GM21717 (cell line): ENCODE results near the gene TBC1D14.
"Not testable (repeated sequence)": the region's sequence is repeated elsewhere in the genome, so short reads cannot be mapped to it uniquely, and the experiment has no call there.

ENCODE experiments used
- ATAC-seq: cut with Tn5 transposase; IDR thresholded peaks from one replicate; pipeline ENCODE4 v1.9.1; 2021; ENCODE audit warnings: mild to moderate bottlenecking, moderate library complexity; ENCODE audit not compliant: unreplicated experiment

Gene TBC1D14

DNA sequence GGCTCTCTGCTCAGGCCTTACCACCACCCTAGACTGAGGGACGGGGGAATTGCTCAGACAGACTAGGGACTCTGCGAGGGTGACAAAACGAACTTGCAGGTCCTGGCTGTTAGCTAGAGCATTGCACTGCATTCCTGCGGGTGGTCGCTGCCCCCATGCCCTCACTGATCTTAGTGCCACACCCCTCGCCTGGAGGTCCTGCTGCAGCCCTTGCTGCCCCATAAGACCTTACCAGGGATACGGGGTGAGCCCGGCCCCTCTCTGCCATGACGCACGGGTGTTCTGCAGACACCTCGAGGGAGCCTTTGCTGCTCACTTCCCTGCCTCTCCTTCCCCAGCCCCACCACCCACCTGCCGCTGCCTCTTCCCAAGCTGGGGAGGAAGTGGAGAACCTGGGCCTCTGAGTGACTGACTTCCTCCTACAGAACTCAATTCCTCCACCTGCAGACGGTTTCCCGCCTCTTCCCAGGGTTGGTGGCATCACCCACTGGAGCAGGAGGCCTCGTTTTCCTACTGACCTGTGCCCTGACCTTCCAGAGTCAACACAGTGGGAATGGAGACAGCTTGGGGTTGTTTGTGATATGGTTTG, 19.8 kb upstream of the TBC1D14 start:
- no peak for ATAC-seq

DNA sequence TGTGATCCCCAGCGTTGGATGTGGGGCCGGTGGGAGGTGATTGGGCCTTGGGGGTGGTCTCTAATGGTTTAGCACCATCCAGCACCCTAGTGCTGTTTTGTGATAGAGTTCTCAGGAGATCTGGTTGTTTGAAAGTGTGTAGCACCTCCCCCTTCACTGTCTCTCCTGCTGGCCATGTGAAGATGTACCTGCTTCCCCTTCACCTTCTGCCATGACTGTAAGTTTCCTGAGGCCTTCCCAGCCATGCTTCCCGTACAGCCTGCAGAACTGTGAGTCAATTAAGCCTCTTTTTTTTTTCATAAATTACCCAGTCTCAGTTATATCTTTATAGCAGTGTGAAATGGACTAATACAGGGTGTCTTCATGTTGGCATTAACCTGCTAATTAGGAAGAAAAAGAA, 19.3 kb upstream of the TBC1D14 start:
- no peak for ATAC-seq

DNA sequence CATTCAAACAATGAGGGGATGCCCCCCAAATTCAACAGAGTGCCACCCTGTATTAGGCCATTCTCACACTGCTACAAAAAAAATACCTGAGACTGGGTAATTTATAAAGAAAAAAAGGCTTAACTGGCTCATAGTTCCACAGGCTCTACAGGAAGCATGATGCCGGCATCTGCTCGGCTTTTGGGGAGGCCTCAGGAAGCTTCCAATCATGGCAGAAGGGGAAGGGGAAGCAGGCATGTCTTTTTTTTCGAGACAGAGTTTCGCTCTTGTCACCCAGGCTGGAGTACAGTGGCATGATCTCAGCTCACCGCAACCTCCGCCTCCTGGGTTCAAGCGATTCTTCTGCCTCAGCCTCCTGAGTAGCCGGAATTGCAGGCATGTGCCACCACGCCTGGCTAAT, 18.7 kb upstream of the TBC1D14 start:
- ATAC-seq, result not testable (repeated sequence)

DNA sequence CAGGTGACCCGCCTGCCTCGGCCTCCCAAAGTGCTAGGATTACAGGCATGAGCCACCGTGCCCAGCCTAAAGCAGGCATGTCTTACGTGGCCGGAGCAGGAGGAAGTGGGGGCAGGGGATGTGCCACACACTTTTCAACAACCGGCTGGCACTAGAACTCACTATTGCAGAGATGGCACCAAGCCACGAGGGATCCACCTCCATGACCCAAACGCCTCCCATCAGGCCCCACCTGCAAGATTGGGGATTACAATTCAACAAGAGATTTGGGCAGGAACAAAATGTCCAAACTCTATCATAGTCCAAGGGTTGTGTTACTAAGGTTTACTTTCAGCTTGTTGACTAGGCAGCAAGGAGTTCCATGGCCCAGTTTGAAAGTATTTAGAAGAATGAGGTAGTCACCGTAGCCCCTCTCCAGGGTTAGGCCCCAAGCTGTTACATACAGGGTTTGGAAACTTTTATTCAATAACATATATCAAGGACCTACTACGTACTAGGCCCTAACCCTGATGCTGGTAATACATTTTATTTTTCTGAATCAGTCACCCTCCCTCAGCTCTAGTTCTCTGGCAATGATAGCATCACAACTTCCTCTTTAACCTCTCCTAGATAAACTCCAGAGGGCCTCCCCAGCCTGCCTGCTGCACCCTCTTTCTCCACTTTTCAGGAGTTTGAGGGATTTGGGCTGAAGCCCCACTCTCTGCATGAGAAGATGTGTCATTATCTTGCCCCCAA, 18.0 kb upstream of the TBC1D14 start:
- no peak for ATAC-seq

DNA sequence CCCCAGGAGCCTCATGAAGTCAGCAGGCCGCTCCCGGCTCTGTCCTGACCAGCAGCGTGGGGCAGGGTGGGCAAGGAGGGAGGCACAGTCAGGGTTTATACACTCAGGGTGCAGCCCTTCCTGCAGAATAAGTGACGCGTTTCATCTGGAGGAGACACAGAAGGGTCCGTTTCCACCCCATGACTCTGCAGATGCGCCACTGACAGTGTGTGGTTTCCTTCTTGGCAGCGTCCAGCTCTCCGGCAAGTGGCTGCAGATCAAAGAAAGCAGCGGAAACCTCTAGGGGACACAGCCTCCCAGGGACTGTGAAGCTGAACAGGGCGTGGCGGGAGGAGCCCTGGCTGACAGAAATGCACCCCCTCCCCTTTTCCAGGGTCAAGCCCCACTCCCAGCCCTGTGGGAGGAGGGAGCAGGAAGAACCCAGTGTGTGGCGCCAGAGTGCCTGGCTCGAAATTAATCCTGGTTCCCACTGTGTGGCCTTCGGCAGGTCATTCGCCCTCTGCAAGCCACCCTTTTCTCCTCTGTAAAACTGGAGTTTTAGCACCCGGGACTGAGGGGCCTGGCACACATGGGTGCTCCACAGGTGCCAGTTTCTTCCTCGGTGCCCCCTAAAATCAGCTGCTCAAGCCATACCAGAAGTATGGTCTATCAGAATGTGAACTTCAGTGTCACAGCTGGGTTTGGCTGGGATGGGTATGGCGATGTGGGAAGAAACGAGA, 17.3 kb upstream of the TBC1D14 start:
- no peak for ATAC-seq

DNA sequence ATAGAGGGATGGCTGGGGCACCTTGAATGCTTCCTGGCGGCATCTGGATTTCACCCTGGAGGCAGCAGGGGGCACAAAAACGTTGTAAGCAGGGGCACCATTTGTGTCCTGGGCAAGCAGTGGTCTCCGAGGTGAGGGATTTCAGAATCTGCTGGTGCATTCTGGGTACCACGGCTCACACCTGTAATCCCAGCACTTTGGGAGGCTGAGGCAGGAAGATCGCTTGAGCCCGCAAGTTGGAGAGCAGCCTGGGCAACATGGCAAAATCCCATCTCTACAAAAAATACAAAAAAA, 16.8 kb upstream of the TBC1D14 start:
- ATAC-seq, result no peak

DNA sequence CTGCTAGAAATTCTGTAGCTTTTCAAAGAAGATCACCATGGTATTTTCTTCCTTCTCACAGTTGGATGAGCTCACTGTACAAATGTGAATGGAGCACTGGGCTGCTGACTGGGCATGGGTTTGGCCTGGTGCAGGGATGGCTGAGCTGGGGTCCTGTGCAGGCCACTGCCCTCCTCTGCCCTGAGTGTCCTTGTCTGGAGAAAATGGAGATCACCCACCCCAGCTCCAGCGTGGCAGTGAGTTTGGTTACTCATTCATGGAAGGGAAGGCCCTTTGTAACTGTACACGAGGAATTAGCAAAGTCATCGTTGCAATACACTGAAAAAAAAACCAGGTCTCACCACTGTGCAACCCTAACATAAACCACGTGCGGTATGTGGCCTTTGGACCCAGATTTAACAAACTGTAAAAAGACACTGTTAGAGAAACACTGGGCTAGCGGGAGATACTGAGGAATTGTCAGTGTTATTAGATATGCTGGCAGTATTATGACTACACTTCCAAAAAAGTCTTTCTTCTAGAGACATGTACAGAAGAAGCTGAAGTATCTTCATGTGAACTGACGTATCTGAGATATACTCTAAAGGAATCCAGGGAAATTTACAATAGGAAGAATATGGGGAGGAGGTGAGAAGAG, 16.1 kb upstream of the TBC1D14 start:
- ATAC-seq, result no peak

DNA sequence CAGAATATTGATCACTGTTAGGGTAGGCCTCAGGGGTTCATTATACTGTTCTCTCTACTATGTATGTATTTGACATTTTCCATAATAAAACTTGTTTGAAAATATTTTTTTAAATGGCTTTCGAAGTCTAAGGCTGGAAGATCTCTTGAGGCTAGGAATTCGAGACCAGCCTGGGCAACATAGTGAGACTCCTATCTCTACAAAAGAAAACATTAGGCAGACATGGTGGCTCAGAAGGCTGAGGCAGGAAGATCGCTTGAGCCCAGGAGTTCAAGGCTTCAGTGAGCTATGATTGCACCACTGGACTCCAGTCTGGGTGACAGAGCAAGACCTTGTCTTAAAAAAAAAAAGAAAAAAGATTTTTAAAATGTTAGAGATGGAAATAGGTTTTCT, 15.5 kb upstream of the TBC1D14 start:
- no peak for ATAC-seq

DNA sequence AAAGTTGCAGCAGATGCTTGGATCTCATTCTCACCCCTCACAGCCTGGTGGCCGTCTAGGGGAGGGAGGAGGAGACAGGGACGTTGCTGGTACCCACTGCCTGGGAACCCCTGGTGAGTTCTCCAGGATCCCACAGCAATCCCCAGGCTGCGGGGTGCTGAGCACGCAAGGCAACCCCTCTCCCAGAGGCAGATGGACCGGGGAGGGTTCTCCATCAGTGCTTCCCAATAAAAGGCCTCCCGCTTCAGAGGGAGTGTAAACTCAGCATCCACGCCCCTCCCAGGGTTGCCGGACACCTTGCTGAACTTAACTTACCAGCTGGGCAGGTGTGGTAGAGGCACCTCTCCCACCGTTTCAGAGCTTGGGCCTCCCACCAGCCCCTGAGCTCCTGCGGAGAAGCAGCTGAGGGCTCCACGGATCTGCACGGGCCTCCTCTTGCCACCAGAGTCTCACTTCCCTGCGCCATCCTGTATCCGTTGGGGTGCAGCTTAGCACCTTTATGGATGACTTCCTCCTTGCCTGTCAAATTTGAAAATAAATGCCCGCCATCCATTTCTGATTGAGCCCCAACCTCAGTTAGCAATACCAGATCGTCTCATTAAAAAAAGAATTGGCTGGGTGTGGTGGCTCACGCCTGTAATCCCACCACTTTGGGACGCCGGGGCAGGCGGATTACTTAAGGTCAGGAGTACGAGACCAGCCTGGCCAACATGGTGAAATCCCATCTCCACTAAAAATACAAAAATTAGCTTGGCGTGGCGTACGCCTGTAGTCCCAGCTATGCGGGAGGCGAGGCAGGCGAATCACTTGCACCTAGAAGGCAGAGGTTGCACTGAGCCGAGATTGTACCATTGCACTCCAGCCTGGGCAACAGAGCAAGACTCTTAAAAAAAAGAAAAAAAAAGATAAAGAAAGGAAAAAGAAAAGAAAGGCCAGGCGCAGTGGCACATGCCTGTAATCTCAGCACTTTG, 14.8 kb upstream of the TBC1D14 start:
- no peak for ATAC-seq

DNA sequence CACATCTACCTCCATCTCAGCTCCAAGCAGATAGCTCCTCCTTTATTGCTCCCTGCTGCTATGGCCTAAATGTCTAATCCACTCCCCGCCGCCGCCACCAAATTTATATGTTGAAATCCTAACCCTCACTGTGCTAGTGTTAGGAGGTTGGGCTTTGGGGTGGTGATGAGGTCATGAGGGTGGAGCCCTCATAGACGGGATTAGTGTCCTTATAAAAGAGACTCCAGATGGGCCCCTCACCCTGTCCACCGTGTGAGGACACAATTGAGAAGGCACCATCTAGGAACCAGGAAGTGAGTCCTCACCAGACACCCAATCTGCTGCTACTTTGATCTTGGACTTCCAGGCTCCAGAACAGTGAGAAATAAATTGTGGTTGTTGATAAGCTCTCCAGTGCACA, 13.6 kb upstream of the TBC1D14 start:
- no peak for ATAC-seq

DNA sequence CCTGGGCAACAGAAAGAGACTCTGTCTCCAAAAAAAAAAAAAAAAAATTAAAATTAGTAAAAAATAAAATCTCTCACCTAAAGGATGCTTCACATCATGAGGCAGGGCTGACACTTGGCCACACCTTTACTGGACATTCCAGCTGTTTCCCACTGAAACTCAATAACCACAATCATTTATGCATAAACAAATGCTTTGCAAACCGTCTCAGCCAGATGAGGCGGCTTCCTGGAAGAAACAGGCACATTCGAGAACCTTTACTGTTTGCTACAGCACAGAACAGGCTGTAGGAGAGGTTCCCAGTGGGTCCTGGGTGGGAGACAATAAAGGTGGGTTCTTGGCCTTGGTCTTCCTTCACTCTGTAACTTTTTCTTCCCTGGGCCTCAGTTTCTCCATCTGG, 10.9 kb upstream of the TBC1D14 start:
- no peak for ATAC-seq

DNA sequence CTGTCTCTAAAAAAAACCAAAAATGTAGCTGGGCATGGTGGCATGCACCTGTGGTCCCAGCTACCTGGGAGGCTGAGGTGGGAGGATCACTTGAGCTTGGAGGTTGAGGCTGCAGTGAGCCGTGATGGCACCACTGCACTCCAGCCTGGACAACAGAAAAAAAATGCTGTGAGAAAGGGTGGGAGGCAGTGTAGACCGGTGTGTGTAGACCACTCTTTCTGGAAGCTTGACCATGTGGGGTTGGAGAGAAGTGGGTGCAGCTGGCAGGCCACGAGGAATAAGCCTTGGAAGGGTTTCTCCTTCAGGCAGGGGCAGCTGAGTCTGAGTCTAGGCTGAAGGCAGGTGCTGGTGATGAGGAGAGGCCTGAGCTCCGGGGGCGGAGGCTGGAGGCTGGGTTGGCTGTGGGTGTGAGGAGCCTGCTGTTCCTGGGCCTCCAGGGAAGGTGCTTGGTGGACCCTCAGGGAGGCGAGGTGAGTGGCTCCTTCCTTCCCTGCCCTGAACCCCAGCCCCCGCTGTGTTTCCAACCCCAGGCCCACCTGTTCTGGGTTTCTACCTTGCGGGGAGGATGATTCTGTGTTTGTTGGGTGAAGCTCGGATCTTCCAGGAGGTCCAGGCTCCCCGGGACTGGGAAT, 9.3 kb upstream of the TBC1D14 start:
- ATAC-seq, result no peak

DNA sequence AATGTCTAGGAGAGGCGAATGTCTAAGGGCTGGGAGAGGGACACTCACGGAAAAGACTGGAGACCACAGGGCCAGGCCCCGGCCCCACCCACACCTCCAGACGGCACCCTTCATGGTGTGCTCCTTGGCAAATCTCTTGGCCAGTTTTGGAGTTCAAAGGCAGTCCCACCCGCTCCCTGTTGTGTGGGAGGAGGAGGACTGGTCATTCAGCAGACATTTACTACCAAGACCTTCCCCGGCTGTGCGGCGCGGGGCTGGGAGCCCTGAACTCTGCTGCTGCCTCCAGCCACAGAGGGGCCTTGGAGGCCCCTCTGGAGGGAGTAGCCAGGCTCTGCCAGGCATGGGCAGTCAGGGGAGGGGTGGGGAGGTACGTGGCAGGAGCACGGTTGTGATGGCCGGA, 8.7 kb upstream of the TBC1D14 start:
- ATAC-seq, result no peak

DNA sequence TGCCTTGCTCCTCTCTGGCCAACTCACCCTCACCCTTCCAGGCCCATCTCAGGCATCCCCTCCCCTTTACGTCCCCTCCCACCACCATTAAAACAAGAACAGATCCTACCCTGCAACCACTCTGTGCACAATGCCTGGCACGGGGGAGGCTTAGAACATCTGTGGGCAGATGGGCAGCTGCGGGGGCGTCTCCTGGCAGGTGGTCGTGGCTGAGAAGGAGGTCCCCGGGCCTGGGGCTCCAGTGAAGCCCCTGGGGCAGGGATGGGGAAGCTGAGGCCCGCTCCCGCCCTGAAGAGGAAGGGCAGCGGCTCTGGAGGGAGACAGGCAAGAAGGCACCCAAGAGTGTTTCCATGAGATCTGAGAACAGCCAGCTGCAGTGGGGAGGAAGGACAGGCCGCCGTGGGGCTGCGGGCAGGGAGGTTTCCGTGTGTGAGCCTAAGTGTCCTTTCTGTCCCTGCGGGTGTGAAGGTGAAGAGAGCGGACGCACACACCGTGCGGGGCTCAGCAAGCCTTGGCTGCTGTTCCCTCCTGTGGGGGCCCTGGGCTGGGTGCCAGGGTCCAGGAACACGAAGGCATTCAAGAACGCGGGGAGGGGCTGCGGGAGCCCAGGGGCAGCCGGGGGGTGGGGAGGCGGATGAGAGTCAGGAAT, 7.8 kb upstream of the TBC1D14 start:
- no peak for ATAC-seq

DNA sequence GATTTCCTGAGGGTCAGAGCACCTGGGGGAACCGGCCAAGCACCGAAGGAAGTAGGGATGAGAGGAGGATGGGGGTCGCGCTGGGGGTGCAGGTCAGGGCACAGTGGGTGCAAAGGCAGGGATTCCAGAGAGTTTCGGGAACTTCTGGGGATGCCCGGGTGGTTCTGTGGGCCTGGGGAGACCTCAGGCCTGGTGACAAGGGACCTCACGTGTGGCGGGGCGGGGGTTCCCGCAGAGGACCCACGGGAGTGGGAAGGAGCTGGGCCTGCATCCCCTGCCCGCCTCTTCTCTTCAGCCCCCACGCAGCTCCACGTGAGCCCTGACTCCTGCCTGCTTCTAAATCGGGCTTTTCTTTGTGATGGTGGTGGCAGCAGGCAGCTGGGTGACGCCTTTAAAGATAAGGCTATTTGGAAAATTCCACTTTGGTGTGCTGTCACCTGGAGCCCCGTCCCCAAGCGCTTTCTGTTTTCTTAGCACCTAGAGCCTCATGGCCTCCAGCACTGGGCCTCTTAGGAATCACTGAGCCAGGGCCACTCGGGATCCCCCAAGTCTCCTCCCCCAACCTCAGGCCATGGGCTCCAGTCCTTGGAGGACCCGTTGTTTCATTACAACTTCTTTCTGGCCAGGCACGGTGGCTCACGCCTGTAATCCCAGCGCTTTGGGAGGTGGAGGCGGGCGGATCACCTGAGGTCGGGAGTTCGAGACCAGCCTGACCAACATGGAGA, 7.1 kb upstream of the TBC1D14 start:
- no peak for ATAC-seq

DNA sequence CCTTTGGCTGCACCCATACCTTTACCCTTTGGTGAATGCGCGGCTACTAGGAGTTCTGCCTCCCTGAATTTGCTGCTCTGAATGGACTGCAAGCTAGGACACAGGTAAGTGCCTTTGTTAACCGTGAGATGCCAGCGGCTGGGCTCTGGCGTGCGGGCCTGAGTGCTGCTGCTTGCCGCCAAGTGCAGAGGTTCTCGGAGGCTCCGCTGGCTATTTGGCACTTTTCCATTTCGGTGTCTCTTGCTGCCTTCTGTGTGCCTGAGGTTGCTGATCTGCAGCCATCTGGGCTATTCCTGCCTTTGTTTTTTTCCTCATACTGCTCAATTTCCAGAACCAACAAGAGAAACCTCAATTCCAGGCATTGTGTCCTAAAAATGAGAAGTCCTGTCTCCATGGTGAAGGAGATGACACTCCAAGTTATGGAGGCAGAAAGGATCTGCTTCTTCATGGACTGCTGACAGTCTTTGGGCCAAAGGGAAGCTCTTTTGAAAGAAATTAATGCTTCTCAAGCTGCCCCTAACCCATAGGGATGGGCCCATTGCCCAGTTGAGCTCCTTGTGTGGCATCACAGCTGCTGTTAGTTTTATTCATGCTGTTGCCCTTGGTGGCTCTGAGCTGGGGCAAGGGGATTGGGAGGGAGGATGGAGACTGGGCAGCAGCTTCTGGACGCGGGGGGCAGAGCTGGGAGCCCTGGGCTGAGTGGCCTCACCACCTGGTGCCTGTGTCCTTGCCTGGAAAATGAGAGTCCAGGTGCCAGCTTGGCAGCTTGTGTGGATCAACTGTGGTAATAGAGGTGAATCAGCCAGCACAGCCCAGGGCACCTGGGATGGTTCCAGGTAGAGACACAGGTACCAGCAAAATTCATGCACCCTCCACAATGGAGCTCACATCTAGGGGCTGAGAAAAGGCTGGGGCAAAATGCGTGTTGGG, 3.8 kb upstream of the TBC1D14 start:
- ATAC-seq, result no peak

DNA sequence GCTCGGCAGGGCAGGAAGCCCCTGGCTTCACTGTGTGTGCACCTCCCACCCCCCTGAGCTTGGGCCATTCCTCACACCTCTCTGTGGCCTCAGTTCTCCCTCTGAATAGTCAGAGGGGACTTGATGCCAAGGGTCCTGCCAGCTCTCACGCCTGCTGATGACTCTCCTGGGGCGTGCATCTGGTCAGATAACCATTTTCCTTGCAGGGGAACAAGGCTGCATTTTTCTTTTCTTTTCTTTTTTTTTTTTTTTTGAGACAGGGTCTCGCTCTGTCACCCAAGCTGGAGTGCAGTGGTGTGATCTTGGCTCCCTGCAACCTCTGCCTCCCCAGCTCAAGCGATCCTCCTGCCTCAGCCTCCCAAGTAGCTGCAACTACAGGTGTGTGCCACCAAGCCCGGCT, 3.1 kb upstream of the TBC1D14 start:
- ATAC-seq, result not testable (repeated sequence)

DNA sequence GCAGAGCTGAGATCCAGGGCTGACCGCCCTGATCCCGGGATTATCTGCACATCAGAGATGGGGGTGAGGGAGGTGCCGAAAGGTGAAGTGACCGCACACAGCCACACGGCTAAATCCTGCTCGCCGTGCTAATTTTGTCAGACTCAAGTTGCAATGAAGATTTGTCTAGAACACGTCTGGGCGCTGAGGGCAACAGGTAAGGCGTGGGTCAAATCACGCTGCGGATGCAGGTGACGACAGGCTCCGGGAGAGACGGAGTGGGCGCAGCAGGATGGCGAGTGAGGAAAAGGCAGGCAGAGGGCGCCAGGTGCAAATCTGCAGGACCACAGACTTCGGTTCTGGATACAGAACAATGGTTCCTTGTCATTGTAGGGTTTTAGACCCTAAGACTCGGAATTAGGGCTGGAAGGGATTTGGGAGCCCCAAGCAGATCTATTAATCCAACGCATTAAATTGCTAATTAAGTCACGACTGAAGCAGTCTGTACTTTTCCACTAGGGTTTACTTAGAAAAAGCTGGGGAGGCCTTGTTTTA, 1.9 kb upstream of the TBC1D14 start:
- ATAC-seq, result no peak
